GM12801 (cell line): ENCODE data around the gene FRMD4A.

Source experiments
- CTCF ChIP-seq: IDR thresholded peaks from one replicate; pipeline ENCODE4 v1.5.1; 2011; ENCODE audit warnings: control low read depth; ENCODE audit not compliant: insufficient read length; ENCODE audit errors: extremely low read depth

The FRMD4A gene

GRCh38 chr10:13943735-13944398 is 386.9 kb downstream of the FRMD4A start:
- no peak for TF ChIP-seq CTCF

DNA sequence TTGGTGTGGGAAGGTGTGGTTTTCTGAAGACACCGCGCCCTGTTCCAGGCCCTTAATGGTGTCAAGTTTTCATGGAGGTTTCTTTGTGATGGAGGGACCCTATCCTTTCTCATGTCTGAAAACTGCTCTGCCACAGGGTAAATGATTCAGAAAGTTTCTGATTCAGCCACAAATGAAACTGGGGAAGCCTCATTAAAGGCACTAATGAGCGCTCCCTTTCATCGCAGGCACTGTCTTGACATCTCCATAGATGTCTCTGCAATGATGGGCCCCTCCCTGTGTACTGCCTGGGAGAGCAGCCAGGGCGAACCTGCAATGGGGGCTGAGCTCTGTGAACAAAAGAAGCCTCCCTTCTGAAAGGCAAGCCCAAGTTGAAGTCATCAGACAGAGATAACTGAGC is 388.7 kb downstream of the FRMD4A start:
- TF ChIP-seq CTCF = no peak

DNA sequence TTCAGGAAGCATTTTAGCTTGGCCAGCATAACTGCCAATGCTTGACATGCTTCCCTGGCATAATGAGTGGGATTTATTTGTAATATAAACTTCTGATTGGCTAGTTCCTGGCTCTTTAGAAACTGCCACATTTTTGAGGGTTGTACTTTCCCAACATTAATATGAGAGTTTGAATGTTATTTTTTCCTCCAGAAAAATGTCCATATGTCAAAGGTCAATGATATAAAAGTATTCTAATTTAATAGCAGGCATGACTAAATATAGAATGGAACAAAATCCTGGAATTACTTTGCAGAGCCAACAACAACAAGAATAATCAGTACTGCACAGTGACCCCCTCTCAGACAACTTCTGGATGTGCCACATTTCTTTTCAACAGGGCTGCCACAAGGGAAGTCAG is 391.3 kb downstream of the FRMD4A start:
- TF ChIP-seq CTCF = no peak

DNA sequence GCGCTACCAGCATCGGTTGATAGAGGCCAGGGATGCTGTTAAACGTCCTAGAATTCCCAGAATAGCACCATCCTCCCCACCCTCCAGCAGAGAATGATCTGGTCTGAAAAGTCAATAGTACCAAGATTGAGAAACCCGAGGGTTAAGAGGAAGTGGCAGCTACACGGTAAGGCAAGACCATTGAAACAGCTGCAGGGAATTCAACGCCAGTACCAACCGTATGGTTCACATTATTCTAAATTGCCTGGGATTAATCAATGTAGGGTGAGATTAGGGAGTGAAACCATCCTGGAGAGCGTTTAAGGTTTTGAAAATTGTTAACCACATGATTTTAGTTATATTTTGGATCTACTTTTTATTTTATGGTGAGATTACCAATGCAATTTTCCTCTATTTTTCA is 391.8 kb downstream of the FRMD4A start:
- no peak for TF ChIP-seq CTCF

DNA sequence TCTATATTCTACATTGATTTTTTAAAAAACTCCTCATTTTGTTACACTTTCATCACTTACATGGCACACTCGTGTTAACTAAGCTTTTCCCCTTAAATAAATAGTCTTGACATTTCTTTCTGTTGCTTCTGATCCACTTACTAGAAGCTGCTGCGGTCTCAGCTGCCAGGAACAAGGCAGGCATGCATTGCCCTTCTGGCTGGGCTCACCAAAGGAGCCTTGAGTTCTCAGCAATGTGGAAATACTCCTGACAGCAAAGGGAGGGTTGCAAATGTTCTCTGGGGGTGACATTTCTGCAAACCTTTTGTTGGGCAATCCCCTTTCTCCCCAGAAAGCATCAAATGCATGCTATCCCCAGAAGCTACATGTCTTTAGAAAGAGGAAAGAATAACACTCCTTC is 393.9 kb downstream of the FRMD4A start:
- no peak for TF ChIP-seq CTCF

GRCh38 chr10:13930120-13930519 is 400.6 kb downstream of the FRMD4A start:
- no peak for TF ChIP-seq CTCF

- no peak for TF ChIP-seq CTCF
These were observed 402.3 kb downstream of the FRMD4A start for GRCh38 chr10:13928451-13928850.
